GM21360 (cell line): ENCODE measurements around the gene TMA7B.

ENCODE experiments used
- ATAC-seq: cut with Tn5 transposase; IDR thresholded peaks from one replicate; pipeline ENCODE4 v1.9.1; 2021; ENCODE audit warnings: mild to moderate bottlenecking, moderate library complexity; ENCODE audit not compliant: unreplicated experiment

TMA7B gene

GRCh38 chr22:39932918-39933649 is 27.1 kb upstream of the TMA7B start:
- no peak for ATAC-seq

DNA sequence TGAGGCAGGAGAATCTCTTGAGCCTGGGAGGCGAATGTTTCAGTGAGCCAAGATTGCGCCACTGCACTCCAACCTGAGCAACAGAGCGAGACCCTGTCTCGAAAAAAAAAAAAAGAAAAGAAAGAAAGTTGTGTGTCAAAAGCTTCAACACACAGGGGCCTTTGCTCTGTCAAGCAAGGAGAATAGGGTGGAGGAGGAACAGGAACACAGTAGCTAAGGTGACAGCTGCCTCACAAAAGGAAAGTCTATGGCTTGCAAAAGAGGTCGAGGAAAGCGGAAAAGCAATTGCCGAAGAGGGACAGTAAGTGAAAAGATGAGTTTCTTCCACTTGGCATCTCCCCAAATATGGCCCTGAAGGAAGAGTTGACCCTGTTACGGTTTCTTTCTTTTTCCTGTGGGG is 26.5 kb upstream of the TMA7B start:
- ATAC-seq: no peak

DNA sequence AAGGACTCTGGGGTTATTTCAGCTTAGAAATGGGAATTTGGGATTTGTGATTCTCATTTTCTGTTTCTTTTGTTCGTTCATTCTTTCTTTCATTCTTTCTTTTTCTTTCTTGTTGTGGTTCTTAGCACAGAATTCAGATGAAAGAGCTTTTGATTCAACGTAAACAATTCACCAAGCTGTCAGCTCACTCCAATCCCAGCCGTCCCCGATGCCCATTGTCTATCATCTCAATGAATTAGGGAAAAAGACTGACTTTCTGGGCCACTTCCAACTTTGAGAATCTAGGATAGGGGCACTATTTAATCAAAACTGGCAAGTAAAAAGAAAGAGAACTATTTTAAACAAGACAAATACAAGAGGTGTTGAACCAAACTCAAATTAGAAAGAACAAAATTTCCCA is 25.1 kb upstream of the TMA7B start:
- ATAC-seq: no peak

GRCh38 chr22:39935612-39936011 is 24.6 kb upstream of the TMA7B start:
- ATAC-seq: no peak

DNA sequence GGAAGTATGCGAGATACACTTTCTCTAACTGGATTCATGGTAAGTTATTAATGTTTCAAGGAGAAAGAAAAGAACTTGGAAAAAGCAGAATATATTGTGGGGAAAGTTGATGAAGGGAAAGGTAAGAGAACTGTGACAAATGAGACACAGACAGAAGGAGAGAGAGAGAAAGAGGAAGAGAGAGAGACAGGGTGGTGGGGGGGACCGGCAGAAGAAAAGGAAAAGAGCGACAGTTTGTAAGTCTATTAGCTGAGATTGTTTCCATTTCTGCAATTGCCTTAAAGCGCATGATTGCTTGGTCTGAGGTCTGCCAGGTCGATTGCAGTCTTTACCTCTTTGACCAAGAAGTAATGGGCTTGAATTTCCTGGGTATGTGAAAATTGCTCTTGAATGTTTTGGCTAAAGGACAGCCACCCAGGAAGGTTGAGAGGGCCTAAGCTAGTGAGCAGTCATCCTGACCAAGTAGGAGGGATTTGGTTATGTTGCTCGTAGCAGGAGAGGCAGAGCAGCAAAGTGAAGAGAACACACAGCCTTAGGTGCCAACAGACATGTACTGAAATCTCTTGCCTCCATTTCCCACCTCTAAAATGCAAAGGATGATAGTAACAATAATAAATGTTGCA is 23.6 kb upstream of the TMA7B start:
- ATAC-seq: no peak

DNA sequence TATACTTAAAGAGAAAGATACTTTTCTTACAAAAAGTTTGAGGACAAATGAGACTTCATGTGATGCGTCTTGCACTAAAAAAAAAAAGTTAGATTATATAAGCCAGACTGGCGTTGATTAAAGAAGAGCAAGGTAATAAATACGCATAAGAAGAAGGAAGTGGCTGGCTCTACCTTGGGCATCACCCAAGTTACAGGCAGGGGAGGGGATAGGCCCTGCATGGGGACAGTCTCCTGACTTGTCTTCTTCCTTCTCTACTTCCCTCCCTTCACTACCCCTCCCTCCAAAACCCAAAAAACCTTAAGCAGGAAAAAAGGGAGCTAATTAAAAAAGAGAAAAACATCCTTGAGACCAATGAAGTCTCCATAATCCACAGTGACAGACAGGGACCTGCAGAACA is 22.3 kb upstream of the TMA7B start:
- ATAC-seq: no peak

- no peak for ATAC-seq
Observed at GRCh38 chr22:39938509-39939111, 21.6 kb upstream of the TMA7B start.

DNA sequence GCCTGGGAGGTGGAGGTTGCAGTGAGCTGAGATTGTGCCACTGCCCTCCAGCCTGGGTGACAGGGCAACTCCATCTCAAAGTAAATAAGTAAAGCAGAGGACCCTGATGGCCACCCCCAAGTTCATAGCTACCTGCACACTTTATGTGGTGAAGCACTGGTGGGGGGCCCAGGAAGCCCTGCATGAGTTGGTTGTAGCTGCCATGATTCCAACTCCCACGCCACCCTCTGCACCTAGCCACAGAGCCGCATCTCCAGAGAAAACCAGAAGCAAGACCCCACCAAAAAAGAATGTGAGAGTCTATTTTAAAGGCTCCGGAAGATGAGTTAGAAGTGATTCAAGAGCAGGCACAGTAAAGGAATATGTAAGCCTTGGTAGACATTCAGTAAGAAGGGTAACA is 20.4 kb upstream of the TMA7B start:
- ATAC-seq: no peak

GRCh38 chr22:39940757-39941305 is 19.4 kb upstream of the TMA7B start:
- no peak for ATAC-seq

- no peak for ATAC-seq
Observed at GRCh38 chr22:39941601-39942000, 18.6 kb upstream of the TMA7B start.

- ATAC-seq: no peak
Observed at GRCh38 chr22:39942439-39943230, 17.6 kb upstream of the TMA7B start.

DNA sequence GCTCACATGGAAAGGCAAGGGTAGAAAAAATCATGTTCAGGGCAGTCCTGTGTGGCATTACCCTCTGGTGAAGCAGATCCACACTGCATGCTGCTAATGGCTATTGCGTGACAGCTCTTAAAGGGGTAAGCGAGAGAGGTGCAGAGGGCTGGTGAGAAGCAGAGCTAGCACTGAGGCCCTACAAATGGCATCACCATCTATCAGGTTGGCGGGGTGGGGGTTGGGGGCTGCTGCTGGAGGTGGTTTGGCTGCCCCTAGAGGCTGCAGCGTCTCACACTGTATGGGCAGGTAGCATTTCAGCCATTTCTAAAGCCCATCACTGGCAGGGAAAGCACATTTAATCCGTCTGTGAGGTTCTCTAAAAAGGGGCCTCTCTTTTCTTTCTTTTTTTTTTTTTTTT is 16.9 kb upstream of the TMA7B start:
- no peak for ATAC-seq

DNA sequence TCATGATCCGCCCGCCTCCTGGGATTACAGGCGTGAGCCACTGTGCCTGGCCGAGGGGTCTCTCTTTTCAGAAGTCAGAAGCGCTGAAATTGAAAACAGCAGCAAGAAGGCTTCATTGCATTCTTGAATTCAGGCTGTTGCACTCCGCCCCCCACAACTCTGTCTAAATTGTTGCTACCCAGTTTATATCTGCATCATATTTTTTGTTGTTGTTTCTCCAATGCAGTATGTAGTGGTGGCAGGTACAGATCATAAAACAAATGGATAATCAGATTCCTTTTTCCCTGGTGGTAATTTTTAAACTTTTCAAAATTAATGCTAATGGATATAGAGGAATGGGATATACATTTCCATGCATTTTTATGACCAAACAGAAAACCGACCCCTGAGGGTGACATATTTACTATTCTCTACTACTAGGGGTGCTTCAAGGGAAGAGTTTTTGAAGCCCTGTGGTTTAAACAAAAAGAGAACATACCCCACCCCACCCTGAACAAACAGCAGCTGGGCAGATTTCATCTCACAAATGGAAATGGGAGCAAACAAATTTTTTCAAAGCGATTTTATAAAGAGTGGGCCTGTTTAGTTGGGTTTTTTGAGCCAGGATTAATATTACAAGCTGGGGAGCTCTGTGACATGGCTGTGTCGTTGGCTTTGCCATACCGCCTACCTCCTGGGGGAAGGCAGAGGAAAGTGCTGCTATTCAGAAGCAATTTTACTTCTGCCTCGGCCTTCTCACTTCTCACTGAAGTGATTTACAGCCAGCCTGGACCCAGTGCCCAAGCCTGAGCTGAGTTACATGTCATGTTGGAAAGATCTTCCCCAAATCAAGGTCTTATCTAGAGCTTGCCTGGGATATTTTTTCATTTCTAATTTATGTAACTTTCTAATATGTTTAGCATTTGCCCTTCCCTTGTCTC is 16.0 kb upstream of the TMA7B start:
- no peak for ATAC-seq

DNA sequence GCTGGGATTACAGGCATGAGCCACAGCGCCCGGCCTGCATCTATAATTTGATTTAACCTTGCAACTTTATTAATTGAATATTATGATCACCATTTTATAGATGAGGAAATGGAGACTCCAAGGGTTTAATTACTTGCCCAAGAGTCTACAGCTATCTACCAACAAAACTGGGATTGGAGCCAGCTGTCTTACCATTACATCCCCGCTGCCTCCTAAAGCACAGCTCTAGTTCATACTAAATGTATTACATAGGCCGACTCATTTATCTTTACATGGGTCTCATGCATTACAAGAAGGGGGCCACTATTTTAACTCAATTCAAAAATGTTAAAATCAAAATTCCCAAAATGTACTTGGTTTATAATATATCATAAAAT is 14.1 kb upstream of the TMA7B start:
- no peak for ATAC-seq

DNA sequence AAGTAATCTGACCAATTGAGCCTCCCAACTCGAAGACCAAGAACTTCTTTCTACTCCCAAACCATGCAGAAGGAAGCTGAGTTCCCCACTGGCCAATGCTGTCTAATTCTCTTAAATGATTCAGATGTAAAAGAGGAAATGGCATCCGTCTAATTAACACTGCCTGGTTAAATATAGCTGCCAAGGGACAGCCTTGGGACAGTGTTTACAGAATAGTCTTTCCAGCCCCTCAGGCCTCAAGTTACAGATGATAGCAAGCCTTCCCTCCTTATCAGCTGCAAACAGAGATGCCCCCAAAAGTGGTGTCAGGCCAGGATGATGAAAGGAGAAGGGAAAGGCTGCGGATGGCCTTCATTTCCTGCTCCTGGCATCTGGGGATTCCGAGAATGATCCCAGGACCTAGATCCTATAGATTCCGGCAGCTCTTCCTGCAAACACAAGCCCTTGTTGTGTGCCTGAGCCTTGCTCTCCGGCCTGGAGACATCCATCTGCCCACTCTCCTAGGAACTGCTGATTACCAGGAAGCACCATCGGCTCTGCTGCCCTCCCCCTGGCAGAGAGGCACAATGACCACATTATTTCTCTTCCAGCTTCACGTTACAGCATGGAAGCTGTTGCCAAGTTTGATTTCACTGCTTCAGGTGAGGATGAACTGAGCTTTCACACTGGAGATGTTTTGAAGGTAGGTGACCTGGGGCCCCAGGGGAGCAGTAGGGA is 13.5 kb upstream of the TMA7B start:
- ATAC-seq: no peak

DNA sequence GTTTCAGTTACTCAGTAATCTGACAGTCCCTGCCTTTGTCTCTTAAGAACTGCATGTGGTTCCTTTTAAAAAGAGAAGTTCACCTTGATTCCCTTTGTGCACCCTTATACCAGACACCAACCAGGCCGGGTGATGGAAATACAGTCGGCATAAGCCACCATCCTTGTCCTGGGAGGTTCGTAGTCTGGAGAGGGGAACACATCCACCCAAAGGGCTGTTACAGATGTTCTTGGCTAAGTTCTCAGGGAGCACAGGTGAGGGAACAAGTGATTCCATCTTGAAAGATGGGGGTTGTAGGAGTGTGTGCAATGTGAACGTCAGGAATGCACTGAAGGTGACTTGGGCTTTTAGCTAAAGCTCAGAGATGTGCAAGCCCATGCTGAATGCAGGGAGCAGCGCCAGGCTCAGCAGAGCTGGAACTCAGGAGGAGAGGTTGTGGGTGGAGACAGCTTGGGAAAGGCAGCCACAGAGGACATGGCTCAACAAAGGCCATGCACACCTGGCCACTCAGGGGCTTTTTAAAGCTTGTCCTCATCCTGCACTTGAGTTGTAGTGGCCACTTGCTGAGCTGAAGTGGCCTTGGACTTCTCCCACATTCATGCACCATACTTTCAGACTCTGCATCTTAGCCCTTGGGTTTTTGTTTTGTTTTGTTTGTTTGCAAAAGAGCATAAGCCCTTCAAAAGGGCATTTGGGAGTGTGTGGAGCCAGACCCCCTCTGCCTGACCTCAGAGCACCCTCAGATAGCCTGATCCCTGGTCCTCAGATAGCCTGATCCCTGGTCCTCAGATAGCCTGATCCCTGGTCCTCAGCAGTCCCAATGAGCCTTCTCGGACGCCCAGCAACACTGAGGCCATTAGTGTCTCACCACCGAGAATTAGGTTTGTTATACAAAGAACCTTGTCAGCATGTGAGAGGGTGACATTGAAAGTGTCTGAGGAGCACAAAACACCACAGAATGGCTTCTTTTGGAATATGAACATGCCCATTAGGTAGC is 12.7 kb upstream of the TMA7B start:
- ATAC-seq: no peak

DNA sequence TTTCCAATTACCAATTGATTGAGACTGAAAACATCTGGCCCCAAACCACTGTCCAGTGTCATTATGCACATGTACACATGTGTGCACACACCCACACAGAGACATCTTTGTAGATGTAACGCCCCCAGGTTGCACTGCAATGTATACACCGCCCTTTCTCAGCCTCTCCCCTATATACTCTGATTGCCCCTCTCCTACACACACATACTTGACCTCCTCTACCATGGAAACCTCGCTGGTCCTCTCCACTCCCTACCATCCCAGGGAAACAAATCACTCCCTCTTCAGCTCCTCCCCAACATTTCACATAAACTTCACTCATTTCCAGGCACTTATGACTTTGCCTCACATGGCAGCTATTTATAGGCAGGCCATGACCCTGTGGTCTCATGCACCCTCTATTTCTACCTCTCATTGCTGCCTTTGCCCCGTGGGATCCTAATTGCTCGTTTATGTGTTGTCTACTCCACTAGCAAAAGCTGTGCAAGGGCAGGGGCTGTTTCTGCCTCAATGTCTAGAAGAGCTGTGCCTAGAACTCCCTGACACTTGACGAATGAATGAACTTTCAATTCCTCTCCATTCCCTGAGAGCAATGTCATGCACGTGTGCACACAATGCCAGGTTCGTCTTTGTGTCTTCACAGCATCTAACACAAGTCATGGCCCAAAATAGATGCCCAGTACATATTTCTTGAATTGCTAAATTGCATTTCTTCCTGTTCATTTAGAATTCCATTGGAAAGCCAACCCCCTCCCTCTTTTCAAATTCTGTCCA is 10.0 kb upstream of the TMA7B start:
- ATAC-seq: no peak
